BJ (cell line): Measurements from ENCODE around the gene SLC6A5. TPM values are rescaled to one million over a fixed set of nuclear protein-coding genes. Genes with fewer than 3 reads are reported as not detected.
A peak's percentile ranks its signal among the peaks of the same experiment; 100 is the strongest.

Experiments
- CTCF ChIA-PET: fragments of 350-600 bp; formaldehyde crosslinking; extraction: SDS; loops from one replicate; lab custom pipeline; 2021; ENCODE audit warnings: antibody characterized with exemption, inconsistent platforms; lab: Yijun Ruan, JAX
- POLR2A ChIA-PET: fragments of 300-600 bp; sonication (Branson Sonifier 250); formaldehyde crosslinking; extraction: SDS; loops from one replicate; lab custom pipeline; 2021; ENCODE audit warnings: antibody characterized with exemption; lab: Charles Lee
- DNase-seq: peaks from one replicate; pipeline ENCODE4 v3.0.0-alpha.2; 2011; ENCODE audit warnings: low read depth
- H3K27me3 ChIP-seq: 2 replicates; pipeline ENCODE4 v1.6.0; 2011; ENCODE audit warnings: low read length; ENCODE audit not compliant: control insufficient read depth, insufficient read depth
- H3K36me3 ChIP-seq: 2 replicates; pipeline ENCODE4 v1.5.1; 2011; ENCODE audit warnings: low read length; ENCODE audit not compliant: control insufficient read depth, insufficient read depth
- H3K4me3 ChIP-seq: 2 replicates; pipeline ENCODE4 v1.5.1; 2011; ENCODE audit warnings: low read depth, mild to moderate bottlenecking, control low read depth, low read length
- polyA plus RNA-seq: library from polyadenylated mRNA; depleted of rRNA; stranded (reverse); fragments of >200 nt; gene quantifications from 2 replicates; pipeline ENCODE4 v1.2.3, GENCODE V29; 2011
- TF ChIP-seq, protein P1 (sequence below): IDR thresholded peaks from 2 replicates; pipeline ENCODE4 v1.5.1; 2011; ENCODE audit warnings: low read depth, mild to moderate bottlenecking, control low read depth, inconsistent platforms, low read length, moderate library complexity; ENCODE audit not compliant: insufficient read depth

Gene SLC6A5
- polyA plus RNA-seq, 1 experiment = not detected

DNA sequence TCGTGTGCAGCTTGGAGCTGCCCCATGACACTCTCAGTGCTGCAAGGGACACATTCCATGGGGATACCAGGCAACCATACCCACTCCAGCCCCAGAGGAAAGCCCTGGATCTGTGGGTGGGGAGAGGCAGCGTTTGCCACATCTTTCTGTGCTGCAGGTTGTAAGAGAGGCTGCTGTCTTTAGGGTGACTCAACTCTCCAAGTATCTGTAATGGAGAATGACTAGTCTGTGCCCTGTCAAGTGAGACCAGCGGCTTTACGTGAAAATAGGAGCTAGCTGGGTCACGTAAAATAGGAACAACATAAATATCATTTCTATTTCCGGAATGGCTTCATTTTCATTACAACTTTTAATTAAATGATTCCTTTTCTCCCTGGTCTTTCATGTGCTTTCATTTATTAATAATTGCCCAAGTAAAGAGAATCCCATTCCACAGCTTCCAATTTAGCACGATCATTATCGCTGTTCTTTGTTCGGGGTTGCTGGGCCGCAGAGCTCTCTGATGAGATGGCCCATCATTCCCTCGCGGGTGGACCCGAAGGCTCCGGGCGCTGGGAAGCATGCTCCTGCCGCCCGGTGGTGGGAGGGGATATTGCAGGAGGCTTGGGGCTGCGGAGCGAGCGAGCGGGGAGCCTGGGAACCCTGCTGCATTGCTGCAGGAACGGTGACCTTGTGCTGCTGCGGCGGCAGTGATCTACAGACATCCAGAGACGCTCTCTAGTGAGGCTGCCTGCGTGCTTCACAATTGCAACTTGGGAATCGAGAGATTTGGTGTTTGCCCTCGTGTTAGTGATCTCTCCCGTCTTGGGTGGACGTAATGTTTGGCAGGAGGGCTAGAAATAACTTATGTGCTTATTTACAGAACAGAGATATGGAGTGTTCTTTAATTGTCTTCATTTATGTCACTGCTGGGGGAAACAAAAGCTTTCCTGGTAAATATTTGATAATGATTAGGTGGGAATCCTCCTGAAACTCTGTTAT is 10.6 kb downstream of the SLC6A5 start:
- no peak overlapping the region for H3K4me3 ChIP-seq
- POLR2A ChIA-PET = no interaction called here
- H3K27me3 ChIP-seq = peaks cover 13% of the 10 kb centered on the region
- DNase-seq = no peak
- CTCF ChIA-PET = interaction anchor here (0.6 to 5.9 kb wide), 21 partner anchors 9 to 708 kb away, joined by 3 to 49 read pairs (median 4); no protein-coding TSS in a partner anchor
- TF ChIP-seq, protein P1, sequence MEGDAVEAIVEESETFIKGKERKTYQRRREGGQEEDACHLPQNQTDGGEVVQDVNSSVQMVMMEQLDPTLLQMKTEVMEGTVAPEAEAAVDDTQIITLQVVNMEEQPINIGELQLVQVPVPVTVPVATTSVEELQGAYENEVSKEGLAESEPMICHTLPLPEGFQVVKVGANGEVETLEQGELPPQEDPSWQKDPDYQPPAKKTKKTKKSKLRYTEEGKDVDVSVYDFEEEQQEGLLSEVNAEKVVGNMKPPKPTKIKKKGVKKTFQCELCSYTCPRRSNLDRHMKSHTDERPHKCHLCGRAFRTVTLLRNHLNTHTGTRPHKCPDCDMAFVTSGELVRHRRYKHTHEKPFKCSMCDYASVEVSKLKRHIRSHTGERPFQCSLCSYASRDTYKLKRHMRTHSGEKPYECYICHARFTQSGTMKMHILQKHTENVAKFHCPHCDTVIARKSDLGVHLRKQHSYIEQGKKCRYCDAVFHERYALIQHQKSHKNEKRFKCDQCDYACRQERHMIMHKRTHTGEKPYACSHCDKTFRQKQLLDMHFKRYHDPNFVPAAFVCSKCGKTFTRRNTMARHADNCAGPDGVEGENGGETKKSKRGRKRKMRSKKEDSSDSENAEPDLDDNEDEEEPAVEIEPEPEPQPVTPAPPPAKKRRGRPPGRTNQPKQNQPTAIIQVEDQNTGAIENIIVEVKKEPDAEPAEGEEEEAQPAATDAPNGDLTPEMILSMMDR = peak; percentile 97
- no peaks in the 10 kb centered on the region for H3K36me3 ChIP-seq

DNA sequence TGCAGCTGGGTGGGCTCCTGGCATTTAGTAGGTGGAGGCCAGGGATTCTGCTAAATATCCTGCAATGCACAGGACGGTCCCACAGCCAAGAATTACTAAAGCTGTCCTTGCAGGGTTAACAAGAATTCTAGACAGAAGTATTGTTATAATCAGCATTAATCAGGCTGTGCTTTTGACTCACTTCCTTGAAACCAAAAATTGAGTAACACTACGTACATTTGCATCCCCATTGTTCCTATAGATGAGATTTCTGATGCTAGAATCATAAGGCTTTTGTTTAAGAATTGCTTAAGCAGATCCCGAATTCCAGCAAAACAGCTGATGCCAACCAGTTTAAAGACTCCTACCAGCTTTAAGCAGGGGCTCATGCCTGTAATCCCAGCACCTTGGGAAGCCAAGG is 11.4 kb downstream of the SLC6A5 start:
- POLR2A ChIA-PET = no interaction called here
- CTCF ChIA-PET = interaction anchor here (0.6 to 5.9 kb wide), 11 partner anchors 8 to 709 kb away, joined by 3 to 49 read pairs (median 4); no protein-coding TSS in a partner anchor
- TF ChIP-seq, protein P1 = no peak
- Histone ChIP-seq H3K27me3 (peaks cover 7% of the 10 kb centered on the region), H3K4me3 (no peak overlapping the region), H3K36me3 (no peaks in the 10 kb centered on the region)
- no peak for DNase-seq

DNA sequence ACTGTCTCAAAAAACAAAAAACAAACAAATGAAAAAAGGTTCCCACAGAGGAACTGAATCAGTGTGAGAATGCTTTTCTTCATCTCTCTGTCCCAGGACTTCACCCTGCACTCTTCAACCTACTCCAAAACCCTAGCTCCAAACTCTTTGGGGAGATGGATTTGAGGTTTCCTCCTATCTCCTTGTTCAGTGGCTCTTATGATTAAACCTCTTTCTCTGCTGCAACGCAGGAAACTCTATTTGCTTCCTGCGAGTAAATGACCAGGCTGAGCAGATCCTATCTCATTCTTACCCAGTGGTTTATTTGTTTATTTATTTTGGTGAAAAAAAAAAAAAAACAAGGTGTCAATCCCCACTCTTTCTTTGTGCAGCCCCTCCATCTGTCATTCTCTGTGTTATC is 12.0 kb downstream of the SLC6A5 start:
- H3K36me3 ChIP-seq = no peaks in the 10 kb centered on the region
- ChIA-PET CTCF (interaction anchor here (1.4 to 5.9 kb wide), 4 partner anchors 11 to 214 kb away, joined by 3 to 49 read pairs (median 9); no protein-coding TSS in a partner anchor), POLR2A (no interaction called here)
- TF ChIP-seq, protein P1 = no peak
- no peak overlapping the region for H3K4me3 ChIP-seq
- H3K27me3 ChIP-seq = peaks cover 5% of the 10 kb centered on the region
- DNase-seq = no peak

DNA sequence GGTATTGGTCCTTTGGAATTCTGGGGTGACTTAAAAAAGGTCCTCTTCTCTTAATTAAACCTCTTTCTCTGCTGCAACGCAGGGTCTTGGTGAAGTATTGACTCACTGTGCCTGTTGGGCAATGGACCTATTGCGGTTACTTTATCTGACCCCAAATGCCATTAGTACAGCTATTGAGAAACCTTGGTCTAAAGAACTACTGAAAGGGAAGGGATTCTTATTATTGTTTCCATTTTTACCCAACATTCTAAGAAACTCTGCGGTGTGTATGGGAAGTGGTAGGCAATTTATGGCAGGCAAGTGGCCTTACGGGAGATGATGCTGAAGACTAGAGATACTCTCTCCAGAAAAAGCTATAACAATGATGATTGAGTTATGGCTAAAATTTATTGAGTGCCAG is 12.5 kb downstream of the SLC6A5 start:
- Histone ChIP-seq H3K27me3 (peaks cover 2% of the 10 kb centered on the region), H3K36me3 (no peaks in the 10 kb centered on the region), H3K4me3 (no peak overlapping the region)
- no peak for DNase-seq
- ChIA-PET CTCF (interaction anchor here (5.9 kb wide), 1 partner anchor 214 kb away, joined by 49 read pairs; no protein-coding TSS in a partner anchor), POLR2A (no interaction called here)
- TF ChIP-seq, protein P1 = no peak

DNA sequence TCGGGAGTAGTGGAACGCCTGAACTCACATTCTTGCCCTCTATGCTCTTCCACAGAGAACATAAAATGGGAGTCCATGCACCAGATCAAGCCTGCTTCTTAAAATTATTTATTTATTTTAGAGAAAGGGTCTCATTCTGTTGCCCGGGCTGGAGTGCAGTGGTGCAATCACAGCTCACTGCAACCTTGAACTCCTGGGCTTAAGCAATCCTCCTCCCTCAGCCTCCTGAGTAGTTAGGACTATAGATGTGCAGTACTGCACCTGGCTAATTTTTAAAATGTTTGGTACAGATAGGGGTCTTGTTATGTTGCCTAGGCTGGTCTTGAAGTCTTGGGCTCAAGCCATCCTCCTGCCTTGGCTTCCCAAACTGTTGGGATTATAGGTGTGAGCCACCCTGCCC is 13.0 kb downstream of the SLC6A5 start:
- no peaks in the 10 kb centered on the region for H3K36me3 ChIP-seq
- H3K27me3 ChIP-seq = no peaks in the 10 kb centered on the region; the same call in none of the 2 replicates
- CTCF ChIA-PET = interaction anchor here (5.9 kb wide), 1 partner anchor 215 kb away, joined by 49 read pairs; no protein-coding TSS in a partner anchor
- no peak overlapping the region for H3K4me3 ChIP-seq
- POLR2A ChIA-PET = no interaction called here
- DNase-seq = no peak
- TF ChIP-seq, protein P1 = no peak
